HG03378 (cell line): ENCODE measurements around the gene CARHSP1.
A peak's percentile ranks its signal among the peaks of the same experiment; 100 is the strongest.
"Not testable (repeated sequence)": the region's sequence is repeated elsewhere in the genome, so short reads cannot be mapped to it uniquely, and the experiment has no call there.

Experiments
- ATAC-seq: cut with Tn5 transposase; IDR thresholded peaks from one replicate; pipeline ENCODE4 v1.9.1; 2021; ENCODE audit warnings: mild to moderate bottlenecking, moderate library complexity; ENCODE audit not compliant: unreplicated experiment

The CARHSP1 gene

DNA sequence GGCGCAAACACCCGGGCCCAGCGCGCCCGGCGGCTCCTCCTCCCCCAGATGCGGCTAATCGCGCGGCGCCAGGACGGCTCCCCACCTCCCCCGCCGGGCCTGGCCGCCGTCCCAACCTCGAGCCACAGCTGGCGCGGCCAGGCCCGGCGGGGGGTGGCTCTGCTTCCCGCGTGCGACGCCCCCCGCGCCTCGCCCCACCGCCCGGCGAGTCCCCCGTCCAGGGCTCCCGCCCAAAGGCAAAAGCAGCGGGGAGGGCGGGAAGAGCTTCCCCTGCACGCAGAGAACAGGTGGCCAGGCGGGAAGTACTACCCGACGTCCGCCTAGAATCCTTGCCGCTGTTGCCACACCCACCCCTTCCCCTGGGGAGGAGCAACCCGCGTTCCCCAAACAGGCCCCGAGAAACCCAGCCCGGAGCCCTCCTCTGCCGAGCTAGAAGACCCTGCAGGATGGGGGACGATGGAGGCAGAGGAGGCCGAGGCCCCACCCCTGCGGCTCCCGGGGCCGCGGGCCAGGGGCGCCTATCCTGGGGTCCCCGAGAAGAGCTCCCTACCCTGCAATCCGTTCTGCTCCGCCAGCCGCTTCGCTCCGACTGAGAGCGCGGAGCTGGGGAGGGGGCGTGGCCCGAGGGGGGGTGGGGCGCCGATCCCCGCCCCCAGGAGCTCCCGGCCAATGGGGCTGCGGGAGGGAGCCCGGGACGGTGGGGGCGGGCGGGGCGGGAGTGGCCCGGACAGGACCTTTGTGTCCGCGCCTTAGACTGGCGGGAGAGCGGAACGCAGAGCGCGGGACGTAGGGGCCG is at the start of gene CARHSP1:
Gene CARHSP1 (minus strand): TSS at position 591 of the 796 bp plus-strand sequence. CDS start 9,678 bp downstream, outside the sequence.
- ATAC-seq: peak; percentile 65

DNA sequence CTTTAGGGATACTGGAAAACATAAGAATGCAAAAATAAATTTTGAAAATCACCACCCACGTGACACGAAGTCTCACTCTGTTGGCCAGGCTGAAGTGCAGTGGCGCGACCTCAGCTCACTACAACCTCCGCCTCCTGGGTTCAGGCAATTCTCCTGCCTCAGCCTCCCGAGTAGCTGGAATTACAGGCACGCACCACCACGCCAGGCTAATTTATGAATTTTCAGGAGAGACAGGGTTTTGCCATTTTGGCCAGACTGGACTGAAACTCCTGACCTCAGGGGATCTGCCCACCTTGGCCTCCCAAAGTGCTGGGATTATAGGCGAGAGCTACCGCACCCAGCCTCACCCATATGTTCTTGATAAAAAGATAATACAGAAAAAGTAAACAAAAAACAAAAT is 48.5 kb upstream of the CARHSP1 start:
- ATAC-seq: not testable (repeated sequence)

DNA sequence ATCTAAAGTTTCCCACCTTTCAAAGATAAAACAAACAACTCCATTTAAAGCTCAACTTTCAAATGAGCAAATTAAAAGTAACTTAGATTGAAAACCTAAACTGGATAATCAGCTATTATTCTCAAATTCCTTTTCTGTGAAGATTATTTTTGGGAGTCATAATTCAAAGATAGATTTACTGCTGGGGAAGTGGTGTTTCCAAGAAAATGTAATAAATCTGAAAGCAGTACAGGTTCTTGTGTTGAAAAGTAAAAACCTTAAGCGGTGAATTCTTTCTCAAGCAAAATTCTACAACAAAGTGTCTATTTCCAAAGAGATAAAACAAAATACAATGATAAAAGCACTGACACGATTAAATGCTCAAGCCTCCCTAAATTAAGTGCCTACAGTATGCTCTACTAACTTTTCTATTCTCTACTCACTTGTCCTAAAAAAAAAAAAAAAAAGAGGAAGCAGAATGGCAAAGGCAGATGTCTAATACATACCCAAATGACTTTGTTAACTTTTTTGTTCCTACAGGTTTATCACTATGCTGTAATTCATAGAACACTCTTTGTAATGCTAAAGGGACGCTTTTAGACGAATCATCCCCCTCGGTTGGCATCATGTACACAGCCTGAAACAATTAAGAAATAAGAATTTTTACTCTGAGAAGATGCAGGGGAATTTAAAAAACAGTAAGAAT is 47.9 kb upstream of the CARHSP1 start:
- ATAC-seq: no peak

DNA sequence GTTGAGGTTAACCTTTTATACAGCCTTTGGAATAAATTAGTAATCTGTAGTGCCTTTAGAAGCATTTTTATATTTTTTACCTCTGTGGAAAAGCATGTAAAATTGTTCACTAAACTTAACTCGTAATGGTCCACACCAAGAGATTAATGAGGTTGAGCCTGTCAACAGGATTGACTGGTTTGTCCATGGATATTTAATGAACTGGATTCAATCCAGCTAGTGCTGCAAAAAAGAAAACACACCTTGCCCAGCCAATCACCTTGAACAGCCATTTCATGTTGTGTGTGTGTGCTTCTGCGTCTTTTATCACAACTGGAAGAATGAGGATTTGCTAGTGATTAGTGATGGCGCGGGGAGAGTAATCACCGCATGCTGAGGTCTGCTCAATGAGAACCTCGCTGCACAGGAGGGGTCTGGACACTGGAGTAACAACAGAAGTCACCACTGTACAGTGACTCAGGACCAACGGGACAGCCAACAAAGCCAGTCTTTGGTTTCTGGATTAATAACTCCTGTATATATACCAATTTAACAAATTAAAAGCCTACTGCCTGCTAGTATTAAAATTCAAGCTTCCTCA is 47.0 kb upstream of the CARHSP1 start:
- ATAC-seq: no peak

DNA sequence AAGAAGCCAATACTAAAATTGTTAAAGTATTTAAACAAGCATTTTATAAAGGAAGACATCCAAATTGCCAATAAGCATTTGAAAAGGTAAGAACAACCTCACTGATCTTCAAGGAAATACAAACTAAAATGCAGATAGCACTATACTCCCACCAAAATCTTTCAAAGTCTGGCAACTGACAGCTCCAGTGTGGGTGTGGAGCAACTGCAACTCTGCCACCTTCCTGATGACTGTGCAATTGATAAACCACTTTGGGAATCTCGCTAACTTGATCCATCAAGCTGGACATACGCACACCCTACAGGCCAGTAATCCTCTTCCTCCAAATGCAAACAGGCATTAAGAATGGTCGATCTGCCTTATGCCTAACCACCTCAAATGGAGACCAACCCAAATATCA is 45.3 kb upstream of the CARHSP1 start:
- no peak for ATAC-seq

DNA sequence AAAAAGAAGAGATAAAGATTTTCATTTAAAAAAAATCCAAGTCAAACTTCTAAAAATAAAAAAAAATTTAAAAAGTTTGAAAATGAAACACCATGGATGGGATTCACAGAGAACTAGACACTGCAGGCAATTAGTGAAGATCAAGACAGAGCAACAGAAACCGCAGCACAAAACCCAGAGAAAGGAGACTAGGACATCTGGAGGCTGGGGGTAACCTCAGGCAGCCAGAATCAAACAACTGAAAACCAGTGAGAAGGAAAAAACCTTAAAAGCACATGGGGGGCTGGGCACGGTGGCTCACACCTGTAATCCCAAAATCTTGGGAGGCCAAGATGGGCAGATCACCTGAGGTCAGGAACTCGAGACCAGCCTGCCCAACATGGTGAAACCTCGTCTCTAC is 44.0 kb upstream of the CARHSP1 start:
- no peak for ATAC-seq

DNA sequence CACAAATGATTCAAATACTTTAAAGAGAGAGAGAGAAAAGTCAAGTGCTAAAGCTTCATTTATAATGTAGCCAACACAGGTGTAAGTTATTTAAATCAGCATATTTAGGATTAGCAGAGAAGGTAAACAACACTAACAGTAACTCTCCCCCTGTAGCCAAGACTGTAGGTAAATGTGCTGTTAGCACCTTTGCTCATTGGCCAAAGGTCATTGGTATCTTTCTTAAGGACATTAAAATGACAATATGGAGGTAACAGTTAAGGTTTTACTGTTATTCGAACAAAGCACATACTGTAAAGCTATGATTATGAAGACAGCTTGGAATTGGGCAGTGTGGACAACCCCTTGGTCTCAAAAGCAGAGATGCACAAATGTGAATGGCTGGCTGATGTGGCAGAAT is 42.0 kb upstream of the CARHSP1 start:
- no peak for ATAC-seq

DNA sequence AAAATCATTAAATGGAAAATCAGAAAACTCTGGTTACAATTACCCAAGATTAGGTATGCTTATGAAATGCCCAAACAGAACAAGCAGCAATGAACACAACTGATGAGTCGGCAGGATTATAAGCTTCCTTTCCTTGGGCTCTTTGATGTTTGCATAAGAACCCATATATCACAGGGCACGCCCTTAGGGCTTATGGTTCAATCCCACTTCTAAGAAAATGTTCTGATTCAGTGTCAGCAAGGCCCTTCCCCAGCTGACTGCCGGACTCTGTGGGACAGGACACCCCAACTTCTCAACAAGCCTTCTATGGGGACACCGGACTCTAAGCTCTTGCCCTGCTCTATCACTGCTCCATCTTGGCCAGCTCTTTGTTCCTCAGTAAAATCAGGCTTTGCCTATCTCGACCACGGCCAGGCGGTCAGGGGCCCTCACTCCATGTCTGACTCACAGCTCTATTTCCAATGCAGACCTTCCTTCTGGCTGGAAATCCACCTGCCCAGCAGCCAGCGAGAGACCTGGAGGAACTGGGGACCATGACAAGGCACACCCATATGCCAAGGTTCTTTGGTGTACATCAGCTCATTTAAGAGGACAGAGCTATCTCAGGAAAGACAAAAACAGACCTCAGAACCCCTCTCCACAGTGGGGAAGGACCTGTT is 40.1 kb upstream of the CARHSP1 start:
- no peak for ATAC-seq

DNA sequence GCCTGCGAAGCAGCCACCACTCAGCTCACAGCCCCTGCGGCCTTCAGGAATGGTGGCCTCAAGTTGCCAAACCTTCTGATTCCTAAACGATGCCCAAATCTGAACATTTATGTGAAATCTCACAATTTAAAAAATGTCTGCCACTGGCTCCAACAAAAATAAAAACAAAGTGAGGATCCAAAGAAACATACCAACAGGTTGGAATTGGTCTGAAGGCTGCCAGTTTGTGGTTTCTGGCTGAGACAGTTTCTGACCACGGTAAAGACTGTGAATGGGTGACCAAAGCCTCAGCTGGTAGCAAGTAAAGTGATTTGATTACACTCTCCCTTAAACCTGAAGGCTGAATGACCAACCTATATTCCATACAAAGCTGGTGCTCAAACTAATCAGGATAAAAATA is 38.3 kb upstream of the CARHSP1 start:
- no peak for ATAC-seq

DNA sequence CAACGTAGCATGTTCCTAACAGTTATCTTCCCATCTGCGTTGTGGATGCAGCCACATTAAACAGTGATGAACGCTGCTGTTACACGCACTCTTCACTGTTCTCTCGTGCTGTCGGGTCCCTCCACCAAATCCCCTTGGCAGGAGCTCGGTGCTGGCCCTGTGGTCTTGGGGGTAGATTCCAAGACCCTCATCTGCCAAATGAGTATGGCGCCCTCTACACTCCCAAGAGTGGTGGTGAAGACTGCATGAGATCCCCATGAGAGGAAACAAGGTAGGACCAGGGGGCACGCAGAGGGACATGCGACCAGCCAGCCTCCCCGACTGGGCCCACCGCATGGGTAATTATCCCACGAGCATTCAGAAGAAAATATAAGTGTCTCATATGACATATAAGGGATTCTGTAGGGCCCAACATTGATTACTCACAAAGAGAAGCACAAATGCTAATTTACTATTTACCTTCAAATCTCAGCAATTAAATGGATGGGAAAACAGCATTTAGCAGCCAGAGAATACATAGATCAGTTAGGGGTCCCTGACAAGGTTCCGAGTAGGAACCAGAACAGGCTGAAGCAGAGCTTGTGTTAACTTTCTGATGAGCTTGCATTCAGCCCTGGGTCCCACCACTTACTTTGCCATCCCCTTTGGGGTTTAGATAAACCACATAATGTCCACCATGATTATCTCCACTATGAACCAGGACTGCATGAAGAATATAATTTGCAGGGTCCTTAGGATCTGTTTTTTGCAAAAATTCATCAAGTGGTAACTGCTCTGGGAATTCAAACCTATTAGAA is 37.2 kb upstream of the CARHSP1 start:
- no peak for ATAC-seq

DNA sequence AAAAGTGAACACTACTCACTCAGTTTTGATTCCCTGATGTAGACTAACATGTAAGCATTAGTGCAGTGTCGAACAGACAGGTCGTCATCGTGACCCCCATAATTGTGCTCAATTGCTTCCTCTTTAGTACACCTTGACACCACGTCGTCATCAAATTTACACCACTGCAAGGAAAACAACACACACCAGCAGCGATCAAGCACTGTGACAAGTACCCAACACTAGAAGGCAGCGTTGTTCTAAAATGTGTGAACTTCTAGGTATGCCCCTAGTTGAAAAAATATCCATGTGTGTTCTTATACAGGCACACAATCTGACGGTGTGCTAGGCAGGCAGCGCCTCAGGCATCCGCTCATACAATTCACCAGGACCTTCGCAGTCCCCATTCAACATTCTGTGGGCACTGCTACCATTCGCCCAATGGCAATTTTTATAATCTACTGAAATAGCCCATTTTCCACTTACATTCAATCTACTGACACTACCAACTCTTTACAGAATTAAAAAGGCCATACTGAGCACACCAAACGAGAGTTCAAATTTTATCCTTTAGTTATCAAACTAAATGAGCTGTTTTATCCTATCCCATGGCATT is 36.5 kb upstream of the CARHSP1 start:
- no peak for ATAC-seq

DNA sequence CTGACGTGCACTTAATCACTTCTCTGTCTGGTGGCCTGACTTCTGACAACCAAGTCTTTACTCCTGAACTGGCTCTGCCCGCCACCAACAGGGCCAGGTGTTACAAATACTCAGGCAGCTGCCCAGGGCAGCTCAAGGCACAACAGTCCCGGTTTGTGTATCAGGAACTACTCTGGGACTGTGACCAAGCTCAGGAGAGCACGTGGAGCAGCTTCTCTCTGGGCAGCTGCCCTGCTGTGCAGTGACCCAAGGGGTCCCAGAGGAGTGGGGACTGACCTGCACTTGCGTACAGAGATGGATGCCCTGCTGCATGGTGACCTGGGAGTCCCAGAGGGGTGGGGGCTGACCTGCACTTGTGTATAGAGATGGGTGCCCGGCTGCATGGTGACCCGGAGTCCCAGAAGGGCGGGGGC is 35.2 kb upstream of the CARHSP1 start:
- ATAC-seq: no peak

DNA sequence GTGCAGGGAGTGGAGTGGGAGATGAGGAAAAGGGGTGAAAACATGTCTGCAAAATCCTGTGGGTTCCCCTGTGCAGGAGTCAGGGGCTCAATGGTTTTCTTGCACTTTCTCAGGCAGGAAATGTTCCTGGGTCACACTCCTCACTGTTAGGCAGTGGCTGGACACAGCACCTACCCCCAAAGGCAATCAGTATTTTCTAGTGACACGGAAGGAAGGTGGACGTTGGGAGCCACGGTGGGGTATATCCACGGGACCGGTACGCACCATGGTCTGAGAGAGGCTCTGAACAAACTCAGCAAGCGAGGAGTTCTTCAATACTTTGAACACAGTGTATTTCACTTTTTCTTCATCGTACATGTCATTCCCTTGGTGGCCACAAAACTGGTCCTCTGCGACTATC is 34.2 kb upstream of the CARHSP1 start:
- no peak for ATAC-seq

DNA sequence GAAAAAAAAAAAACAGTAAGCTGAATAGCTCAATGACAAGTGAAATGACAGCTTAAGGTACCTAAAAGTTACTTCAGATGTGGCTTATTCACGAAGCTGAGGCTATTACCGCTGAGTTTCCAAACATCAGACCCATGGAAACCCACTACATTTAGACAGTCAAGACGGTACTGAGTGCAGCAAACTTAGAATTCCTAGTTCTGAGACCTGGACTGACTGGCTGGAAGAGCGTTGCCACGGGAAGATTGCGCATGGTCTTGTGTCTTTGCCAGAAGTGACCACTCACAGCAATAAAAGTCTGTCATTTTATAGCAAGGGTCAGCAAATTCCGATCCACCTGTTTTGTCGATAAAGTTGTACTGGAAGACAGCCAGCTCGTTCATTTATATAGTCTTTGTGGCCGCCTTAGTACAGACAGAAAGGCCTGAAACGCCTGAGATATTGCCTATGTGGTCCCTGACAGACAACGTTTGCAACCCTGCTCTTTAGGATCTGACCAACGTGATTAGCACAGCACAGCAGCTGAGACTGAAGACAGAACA is 32.6 kb upstream of the CARHSP1 start:
- ATAC-seq: no peak

DNA sequence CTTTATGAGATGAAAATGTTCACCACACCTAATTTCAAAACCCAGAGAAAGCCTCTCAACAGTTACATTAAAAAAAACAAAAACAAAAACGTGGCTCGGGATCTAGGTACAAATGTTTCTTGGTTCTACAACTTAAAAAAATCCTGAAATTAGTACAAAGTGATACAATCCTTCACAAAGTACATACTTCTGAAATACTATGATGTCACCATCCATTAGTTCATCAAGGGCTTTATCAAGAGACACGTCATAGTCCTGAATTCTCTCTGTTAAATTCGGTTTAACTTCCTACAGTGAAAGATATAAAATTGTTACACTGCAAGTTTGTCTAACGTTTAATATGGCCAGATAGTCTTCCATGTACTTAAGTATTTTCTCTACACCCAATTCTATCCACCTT is 31.5 kb upstream of the CARHSP1 start:
- ATAC-seq: no peak

DNA sequence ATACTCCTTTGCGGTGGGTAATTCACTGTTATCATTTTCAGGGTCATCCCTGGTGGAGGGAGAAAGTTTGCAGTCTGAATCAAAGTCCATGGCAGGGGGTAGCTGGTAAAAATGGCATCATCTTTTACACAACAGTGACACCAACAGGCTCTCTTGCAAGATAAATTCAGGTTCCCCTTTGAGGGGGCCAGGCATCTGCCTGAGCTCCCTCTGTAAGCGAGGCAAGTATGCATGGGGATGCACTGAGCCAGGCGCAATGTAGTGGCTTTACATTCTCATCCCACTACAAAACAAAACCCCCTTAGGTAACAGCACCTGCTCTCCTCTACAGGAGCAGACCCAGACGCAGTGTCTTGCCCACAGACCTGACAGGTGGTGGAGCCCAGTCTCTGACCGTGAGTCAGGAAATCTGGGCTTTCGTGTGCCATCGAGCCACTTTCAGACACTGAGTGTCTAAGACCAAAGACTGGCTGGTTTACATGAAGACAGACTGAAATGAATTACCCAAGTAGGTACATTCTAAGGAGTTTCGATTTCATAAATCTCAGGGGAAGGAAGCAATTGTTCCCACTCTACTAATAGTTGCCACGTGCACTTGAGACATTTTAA is 31.0 kb upstream of the CARHSP1 start:
- no peak for ATAC-seq

DNA sequence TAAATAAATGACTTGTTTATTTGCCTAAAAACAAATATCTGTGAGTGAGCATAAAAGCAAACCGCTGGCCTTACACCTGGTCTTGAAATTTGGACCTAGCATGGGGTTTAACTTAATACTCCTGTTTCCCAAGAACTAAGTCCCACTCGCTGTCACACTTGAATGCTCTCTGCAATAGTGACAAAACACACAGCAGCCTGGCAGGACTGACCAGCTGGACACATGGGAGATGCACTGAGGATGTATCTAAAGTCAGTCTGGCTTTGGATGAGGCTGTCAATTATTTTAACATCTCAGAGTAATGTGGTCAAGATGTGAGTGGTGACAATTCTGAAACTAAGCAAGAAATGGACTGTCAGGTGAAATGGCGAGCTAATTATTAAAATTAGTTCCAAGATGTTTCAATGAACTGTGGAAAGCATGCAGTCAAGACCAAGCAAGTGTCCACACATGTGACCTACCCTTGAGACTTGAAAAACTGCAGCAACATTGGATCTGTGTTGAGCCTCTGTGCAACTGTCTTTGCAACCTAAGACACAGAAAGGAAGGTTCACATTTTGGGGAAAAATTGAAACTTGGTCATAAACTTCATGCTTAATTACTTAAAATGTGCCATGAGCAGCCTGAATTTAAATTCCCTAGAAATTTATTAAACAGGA is 30.0 kb upstream of the CARHSP1 start:
- ATAC-seq: no peak

DNA sequence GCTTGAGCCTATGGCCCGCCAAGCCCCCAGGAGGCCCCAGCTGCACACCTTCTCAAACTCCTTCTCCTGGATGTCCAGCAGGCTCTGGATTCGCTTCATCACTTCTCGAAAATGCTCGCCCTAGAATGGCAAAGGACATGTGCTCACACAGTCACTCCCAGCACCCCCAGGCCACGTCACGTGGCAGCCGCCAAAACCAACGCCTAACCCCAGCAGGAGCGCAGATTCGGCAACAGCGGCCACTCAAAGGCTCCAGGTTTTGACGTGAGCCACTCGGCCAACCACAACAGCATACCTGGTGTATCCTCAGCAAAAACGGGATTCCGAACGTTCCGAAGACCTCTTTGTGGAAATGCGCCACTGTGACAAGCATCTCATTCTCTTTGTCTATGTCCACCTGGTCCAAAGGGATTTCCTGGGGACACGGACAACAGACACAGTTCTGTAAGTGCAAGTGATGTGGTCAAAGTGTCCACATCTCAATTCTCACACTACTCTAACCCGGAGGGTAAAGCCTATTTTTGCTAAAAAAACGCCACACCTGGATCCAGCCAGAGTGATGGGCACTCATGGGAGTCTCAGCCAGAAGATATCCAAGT is 26.0 kb upstream of the CARHSP1 start:
- no peak for ATAC-seq
